Cardiac fibroblast (primary cell): ENCODE data around the gene SLC40A1.

Experiments
- DNase-seq, 2 donors: peaks; one replicate each; pipeline versions ENCODE4 v3.0.0 to v3.0.0-alpha.2; 2010; ENCODE audit warnings: low read depth in 2 of 2
- H3K4me3 ChIP-seq, 2 donors: replicated peaks in 1 of 2; 1 replicate in 1 of 2; 2 replicates in 1 of 2; pipeline ENCODE4 v1.5.1; 2011; ENCODE audit warnings: low read depth in 2 of 2, low read length in 2 of 2, mild to moderate bottlenecking in 2 of 2, moderate library complexity in 1 of 2
- TF ChIP-seq, protein P1 (sequence below): IDR thresholded peaks from one replicate; pipeline ENCODE4 v1.5.1; 2011; ENCODE audit warnings: low read depth, mild to moderate bottlenecking, low read length, inconsistent platforms

Gene SLC40A1

DNA sequence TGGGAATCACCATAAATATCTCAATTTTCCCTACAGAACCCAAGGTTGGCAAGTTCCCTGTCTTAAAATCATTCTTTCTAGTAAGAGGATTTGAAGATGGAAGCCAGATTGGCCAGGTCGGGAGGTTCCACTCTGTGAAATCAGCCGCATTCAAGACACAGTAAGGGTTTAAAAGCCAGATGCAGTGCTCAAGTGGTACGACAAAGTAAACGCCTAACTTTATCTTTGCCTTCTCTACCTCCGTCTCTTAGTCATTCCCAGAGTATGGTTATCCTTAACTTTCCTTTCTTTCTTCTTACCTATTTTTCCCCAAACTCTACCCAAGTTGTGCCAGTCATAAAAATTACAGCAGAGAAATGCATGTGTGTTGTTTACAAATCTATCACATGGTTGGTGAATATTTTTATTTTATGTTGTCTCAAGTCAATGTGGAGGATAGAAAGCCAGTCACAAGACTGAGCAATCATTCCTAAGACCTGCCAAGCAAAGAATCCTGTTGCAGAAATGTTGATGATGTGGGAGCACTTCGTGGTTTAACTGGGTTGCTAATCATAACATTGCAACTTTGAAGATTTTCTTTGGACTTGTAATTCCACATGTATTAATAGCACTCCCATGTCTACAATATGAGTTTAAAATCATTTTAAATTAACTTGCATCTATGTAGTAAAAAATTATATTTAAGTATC, 62.6 kb downstream of the SLC40A1 start:
- peak; percentile 35 to 48 for DNase-seq
- TF ChIP-seq, protein P1, sequence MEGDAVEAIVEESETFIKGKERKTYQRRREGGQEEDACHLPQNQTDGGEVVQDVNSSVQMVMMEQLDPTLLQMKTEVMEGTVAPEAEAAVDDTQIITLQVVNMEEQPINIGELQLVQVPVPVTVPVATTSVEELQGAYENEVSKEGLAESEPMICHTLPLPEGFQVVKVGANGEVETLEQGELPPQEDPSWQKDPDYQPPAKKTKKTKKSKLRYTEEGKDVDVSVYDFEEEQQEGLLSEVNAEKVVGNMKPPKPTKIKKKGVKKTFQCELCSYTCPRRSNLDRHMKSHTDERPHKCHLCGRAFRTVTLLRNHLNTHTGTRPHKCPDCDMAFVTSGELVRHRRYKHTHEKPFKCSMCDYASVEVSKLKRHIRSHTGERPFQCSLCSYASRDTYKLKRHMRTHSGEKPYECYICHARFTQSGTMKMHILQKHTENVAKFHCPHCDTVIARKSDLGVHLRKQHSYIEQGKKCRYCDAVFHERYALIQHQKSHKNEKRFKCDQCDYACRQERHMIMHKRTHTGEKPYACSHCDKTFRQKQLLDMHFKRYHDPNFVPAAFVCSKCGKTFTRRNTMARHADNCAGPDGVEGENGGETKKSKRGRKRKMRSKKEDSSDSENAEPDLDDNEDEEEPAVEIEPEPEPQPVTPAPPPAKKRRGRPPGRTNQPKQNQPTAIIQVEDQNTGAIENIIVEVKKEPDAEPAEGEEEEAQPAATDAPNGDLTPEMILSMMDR, result no peak
- no peak overlapping the region for H3K4me3 ChIP-seq

DNA sequence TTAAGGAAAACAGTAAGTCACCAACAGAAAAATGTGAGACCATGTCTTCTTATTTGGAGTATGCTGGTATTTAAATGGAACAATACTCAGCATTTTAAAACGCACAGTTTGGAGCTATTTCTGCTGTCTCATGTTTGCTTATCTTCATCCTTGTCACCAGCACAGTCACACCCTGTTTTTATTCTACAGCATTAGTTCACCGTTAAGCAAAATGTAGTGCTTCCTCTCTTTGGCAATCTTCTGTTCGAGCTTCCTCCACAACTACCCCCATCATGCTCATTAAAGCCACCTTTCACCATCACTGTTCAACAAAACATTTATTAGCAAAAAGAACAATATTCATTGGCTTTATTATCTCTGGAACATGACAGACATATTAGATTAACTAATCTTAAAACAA, 64.0 kb downstream of the SLC40A1 start:
- TF ChIP-seq, protein P1, result no peak
- peak in 1 of 2 donors; percentile 14 for DNase-seq
- H3K4me3 ChIP-seq, result no peak overlapping the region

DNA sequence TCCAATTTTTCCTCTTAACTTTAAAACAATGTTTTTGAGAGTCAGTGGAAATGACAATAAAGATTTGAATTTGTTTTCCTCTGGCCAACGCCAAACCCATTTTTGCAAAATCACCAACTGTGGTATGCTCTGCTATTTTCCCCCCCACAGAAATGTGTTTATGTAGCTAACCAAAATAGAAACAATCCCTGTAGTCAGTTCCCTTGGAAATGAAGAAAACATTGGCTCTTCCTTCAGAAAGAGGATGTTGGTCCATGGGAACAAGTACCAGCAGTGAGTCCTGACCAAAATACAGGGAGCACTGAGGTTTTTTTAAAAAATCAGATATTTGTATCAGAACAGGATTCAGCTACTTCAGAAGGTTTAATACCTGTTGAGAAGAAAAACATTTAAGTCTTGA, 65.3 kb downstream of the SLC40A1 start:
- DNase-seq, result peak; percentile 12 to 19
- TF ChIP-seq, protein P1, result no peak
- no peak overlapping the region for H3K4me3 ChIP-seq

DNA sequence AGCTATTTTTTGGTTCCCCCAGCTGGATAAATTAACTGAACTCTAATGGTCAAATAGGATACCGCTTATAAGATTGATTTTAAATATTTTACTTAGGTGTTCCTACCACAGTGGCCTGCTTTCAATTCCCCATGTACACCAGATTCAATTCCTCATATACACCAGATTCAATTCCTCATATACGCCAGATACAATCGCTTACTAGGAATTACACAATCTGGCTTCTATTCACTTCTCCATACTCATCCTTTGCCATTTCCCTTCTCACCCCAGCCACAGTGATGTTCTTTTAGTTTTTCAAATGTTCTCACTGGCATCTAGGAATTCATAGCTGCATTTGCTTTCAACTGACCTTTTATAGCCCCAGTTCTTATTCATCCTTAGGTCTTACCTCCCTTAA, 66.5 kb downstream of the SLC40A1 start:
- H3K4me3 ChIP-seq, result no peak overlapping the region
- no peak for DNase-seq

DNA sequence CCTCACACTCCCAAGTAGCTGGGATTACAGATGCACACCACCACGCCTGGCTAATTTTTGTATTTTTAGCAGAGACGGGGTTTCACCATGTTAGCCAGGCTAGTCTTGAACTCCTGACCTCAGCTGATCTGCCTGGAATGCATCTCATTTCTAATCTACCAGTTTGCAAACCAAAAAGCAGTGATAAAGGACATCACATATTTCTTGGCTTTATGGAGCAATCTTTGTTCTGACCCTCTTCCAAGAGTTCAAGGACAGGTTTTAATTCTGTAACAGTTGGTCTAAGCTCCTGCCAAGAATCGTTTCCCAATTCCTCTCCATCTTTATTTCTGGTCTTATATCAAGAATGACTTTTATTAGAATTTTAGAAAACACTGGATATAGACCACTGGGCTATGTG, 67.7 kb downstream of the SLC40A1 start:
- peak in 1 of 2 donors; percentile 49 for DNase-seq
- TF ChIP-seq, protein P1, result no peak

More for the DNA sequence above, 66.5 kb downstream of the SLC40A1 start:
- TF ChIP-seq, protein P1, result no peak

DNA sequence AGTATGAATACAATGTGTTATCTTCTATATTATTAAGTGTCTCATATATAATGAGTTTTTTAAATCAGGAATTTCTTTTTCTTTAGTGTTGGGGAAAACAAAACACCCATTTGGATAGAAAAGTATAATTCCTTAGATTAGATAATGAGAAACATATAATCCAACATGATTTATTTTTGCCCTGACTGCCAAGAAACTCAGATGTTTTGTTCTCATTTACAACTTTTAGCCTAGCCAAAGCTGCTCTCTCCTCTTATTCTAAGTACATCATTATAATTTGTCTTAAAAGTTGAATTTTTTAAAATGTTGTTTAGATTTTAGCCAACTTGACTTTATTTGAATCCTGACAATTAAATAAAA, 68.6 kb downstream of the SLC40A1 start:
- DNase-seq, result no peak
- no peak overlapping the region for H3K4me3 ChIP-seq
- TF ChIP-seq, protein P1, result no peak

More for the DNA sequence above, 67.7 kb downstream of the SLC40A1 start:
- H3K4me3 ChIP-seq, result no peak overlapping the region
